Body of pancreas (tissue), 4 donors: ENCODE results near the gene BRD3OS. TPM values are rescaled to one million over a fixed set of nuclear protein-coding genes. Genes with fewer than 3 reads are reported as not detected.
A peak's percentile ranks its signal among the peaks of the same experiment; 100 is the strongest.

Experiments
- ATAC-seq: fragments of 150-250 bp; one replicate; pipeline ENCODE4 v1.9.1; 2016
- DNase-seq, 4 donors: peaks; one replicate each; pipeline ENCODE4 v3.0.0-alpha.2; 2019
- H3K27ac ChIP-seq, 4 donors: fragments of 200-600 bp; sonication (generic); 1 replicate in 3 of 4; 2 replicates in 1 of 4; pipeline versions ENCODE4 v1.5.1 to v1.6.1; 2016 to 2019; ENCODE audit warnings: mild to moderate bottlenecking in 1 of 4, mixed read lengths in 1 of 4, moderate library complexity in 1 of 4
- H3K27me3 ChIP-seq, 2 donors: fragments of 200-600 bp; sonication (generic); one replicate each; pipeline ENCODE4 v1.6.0; 2016; ENCODE audit warnings: mild to moderate bottlenecking in 1 of 2
- H3K36me3 ChIP-seq, 2 donors: fragments of 200-600 bp; sonication (generic); replicated peaks in 1 of 2; 2 replicates each; pipeline ENCODE4 v1.5.1; 2016; ENCODE audit warnings: low read depth in 2 of 2; ENCODE audit not compliant: insufficient read depth in 1 of 2
- H3K4me1 ChIP-seq: fragments of 200-600 bp; sonication (generic); one replicate; pipeline ENCODE4 v1.6.0; 2016
- H3K4me3 ChIP-seq, 2 donors: fragments of 200-600 bp; sonication (generic); 1 replicate in 1 of 2; 2 replicates in 1 of 2; pipeline ENCODE4 v1.5.1; 2016 to 2019
- H3K9me3 ChIP-seq, 3 donors: fragments of 200-600 bp; sonication (generic); 1 replicate in 2 of 3; 2 replicates in 1 of 3; pipeline ENCODE4 v1.5.1; 2016
- CTCF ChIP-seq, 7 experiments: fragments of 450-650 bp in 4 of 7; fragments of 200-600 bp in 3 of 7; sonication (generic) in 3 of 7; IDR thresholded peaks; one replicate each; pipeline ENCODE4 v1.5.1; 2016 to 2019; ENCODE audit warnings: antibody characterized with exemption in 7 of 7
- POLR2A ChIP-seq, 3 donors: fragments of 450-650 bp; IDR thresholded peaks; one replicate each; pipeline ENCODE4 v1.6.1; 2016; ENCODE audit warnings: antibody characterized with exemption in 3 of 3, mild to moderate bottlenecking in 2 of 3
- WGBS, 2 donors: methylation state at CpG; one replicate each; pipeline ENCODE4 v1.1.5; 2017; 5-methylcytosine and 5-hydroxymethylcytosine counted together
- intact Hi-C: fragments of 100-400 bp; cut with DNase I; formaldehyde crosslinking; loops from one replicate; pipeline ENCODE4 v1.15.1; 2023
- total RNA-seq, 2 donors: library from RNA; depleted of rRNA; stranded (reverse); fragments of >200 nt; gene quantifications; one replicate each; pipeline ENCODE4 v1.1.0, GENCODE V29; 2016

The BRD3OS gene
- total RNA-seq, 2 donors from 2014 or later: 7.3 to 9.6 TPM

GRCh38 chr9:134065612-134066419 is 40.5 kb downstream of the BRD3OS start:
- Histone ChIP-seq H3K36me3 (no peaks in the 10 kb centered on the region), H3K9me3 (no peaks in the 10 kb centered on the region), H3K4me1 (peaks cover 61% of the 10 kb centered on the region), H3K27ac (peak overlapping the region; percentile 32 to 93 (median 66)), H3K4me3 (no peak overlapping the region), H3K27me3 (no peaks in the 10 kb centered on the region)
- peak; percentile 30 to 56 (median 50) for DNase-seq
- no peak for ATAC-seq
- WGBS, 2 donors: 9 to 13% methylated on average over 18 to 28 of the region's 28 CpGs
- TF ChIP-seq CTCF (IDR thresholded peaks at IDR 0.05) (no peak), POLR2A (IDR thresholded peaks at IDR 0.05) (peak in 2 of 3 donors; percentile 38 to 49)
- intact Hi-C loops: no loop called here

- ATAC-seq (no peak), DNase-seq (no peak)
- H3K4me1 ChIP-seq: peaks cover 54% of the 10 kb centered on the region
- no peaks in the 10 kb centered on the region for H3K36me3 ChIP-seq
- H3K4me3 ChIP-seq: peak overlapping the region; percentile 0 to 38
- no peaks in the 10 kb centered on the region for H3K27me3 ChIP-seq
- TF ChIP-seq CTCF (IDR thresholded peaks at IDR 0.05) (no peak), POLR2A (IDR thresholded peaks at IDR 0.05) (no peak)
- intact Hi-C loops: no loop called here
- no peaks in the 10 kb centered on the region for H3K9me3 ChIP-seq
- peak overlapping the region; percentile 50 to 93 (median 69) for H3K27ac ChIP-seq
- 3 to 5% methylated on average over 9 of the region's 9 CpGs for WGBS, 2 donors
These were observed 41.2 kb downstream of the BRD3OS start for GRCh38 chr9:134066526-134066912.

- H3K4me3 ChIP-seq: peak overlapping the region; percentile 0 to 38
- TF ChIP-seq POLR2A (IDR thresholded peaks at IDR 0.05) (no peak), CTCF (IDR thresholded peaks at IDR 0.05) (no peak)
- H3K36me3 ChIP-seq: no peaks in the 10 kb centered on the region
- H3K4me1 ChIP-seq: peaks cover 48% of the 10 kb centered on the region
- peak overlapping the region; percentile 50 to 93 (median 69) for H3K27ac ChIP-seq
- H3K27me3 ChIP-seq: no peaks in the 10 kb centered on the region
- intact Hi-C loops: no loop called here
- DNase-seq: peak in 1 of 4 donors; percentile 40
- 0 to 1% methylated on average over 12 to 110 of the region's 126 CpGs for WGBS, 2 donors
- H3K9me3 ChIP-seq: no peaks in the 10 kb centered on the region
- peak; percentile 21 for ATAC-seq
These were observed 41.9 kb downstream of the BRD3OS start for GRCh38 chr9:134066913-134067851.

- WGBS, 2 donors: 1% methylated on average over 110 of the region's 131 CpGs; no CpG with 5 or more reads in 1 of the 2 donors
- H3K4me3 ChIP-seq: peak within 1 kb of the TSS; percentile 0 to 59
- no peaks in the 10 kb centered on the region for H3K36me3 ChIP-seq
- DNase-seq: peak; percentile 85 to 91 (median 88)
- peak within 1 kb of the TSS; percentile 57 to 98 (median 95) for H3K27ac ChIP-seq
- ATAC-seq: peak; percentile 91
- H3K27me3 ChIP-seq: no peaks in the 10 kb centered on the region
- H3K9me3 ChIP-seq: no peaks in the 10 kb centered on the region
- intact Hi-C loops: no loop called here
- peaks cover 38% of the 10 kb centered on the region for H3K4me1 ChIP-seq
- TF ChIP-seq POLR2A (IDR thresholded peaks at IDR 0.05): peak; percentile 2 to 52 (median 49)
- TF ChIP-seq CTCF (IDR thresholded peaks at IDR 0.05): peak in 1 of 7 experiments; percentile 10
These were observed 42.8 kb downstream of the BRD3OS start, which contains the start of gene BRD3 for GRCh38 chr9:134067904-134068743. Gene BRD3, minus strand, starts transcription at chr9:134068026. Its CDS starts 14,549 bp downstream, at chr9:134053477.
